Measurements from ENCODE around the gene SPTBN4.

The SPTBN4 gene

GRCh38 chr19:40594657-40595091 lies 127.9 kb downstream of the SPTBN4 start:
- TF ChIP-seq CTCF (IDR thresholded peaks at IDR 0.05; ENCODE audit: low read depth, low read length, missing control alignments), result no peak
- DNase-seq (ENCODE audit: low read depth), result no peak
- no peak overlapping the region for H3K4me3 ChIP-seq (ENCODE audit: low read depth, low read length)
- in situ Hi-C loops (cut with HindIII; ENCODE audit: low sequenced_read_pairs), result loop anchor here (5.0 kb wide), 1 partner anchor 43 kb away; no protein-coding TSS in a partner anchor

- no peak for DNase-seq (ENCODE audit: low read depth)
- peak overlapping the region; percentile 43 for H3K4me3 ChIP-seq (ENCODE audit: low read depth, low read length)
- no peak for TF ChIP-seq CTCF (IDR thresholded peaks at IDR 0.05; ENCODE audit: low read depth, low read length, missing control alignments)
- in situ Hi-C loops (cut with HindIII; ENCODE audit: low sequenced_read_pairs), result loop anchor here (5.0 kb wide), 1 partner anchor 41 kb away; no protein-coding TSS in a partner anchor
Measured at GRCh38 chr19:40596608-40597328, 130.0 kb downstream of the SPTBN4 start.

- TF ChIP-seq CTCF (IDR thresholded peaks at IDR 0.05; ENCODE audit: low read depth, low read length, missing control alignments), result no peak
- DNase-seq (ENCODE audit: low read depth), result no peak
- peak overlapping the region; percentile 43 for H3K4me3 ChIP-seq (ENCODE audit: low read depth, low read length)
- in situ Hi-C loops (cut with HindIII; ENCODE audit: low sequenced_read_pairs), result loop anchor here (5.0 kb wide), 1 partner anchor 40 kb away; no protein-coding TSS in a partner anchor
Measured at GRCh38 chr19:40597329-40597838, 130.6 kb downstream of the SPTBN4 start.

GRCh38 chr19:40598121-40598917 lies 131.5 kb downstream of the SPTBN4 start:
- peak overlapping the region; percentile 43 for H3K4me3 ChIP-seq (ENCODE audit: low read depth, low read length)
- TF ChIP-seq CTCF (IDR thresholded peaks at IDR 0.05; ENCODE audit: low read depth, low read length, missing control alignments), result peak; percentile 98
- in situ Hi-C loops (cut with HindIII; ENCODE audit: low sequenced_read_pairs), result loop anchor here (5.0 kb wide), 1 partner anchor 39 kb away; no protein-coding TSS in a partner anchor
- peak; percentile 72 for DNase-seq (ENCODE audit: low read depth)

- no peak for DNase-seq (ENCODE audit: low read depth)
- no peak overlapping the region for H3K4me3 ChIP-seq (ENCODE audit: low read depth, low read length)
- TF ChIP-seq CTCF (IDR thresholded peaks at IDR 0.05; ENCODE audit: low read depth, low read length, missing control alignments), result no peak
- in situ Hi-C loops (cut with HindIII; ENCODE audit: low sequenced_read_pairs), result loop anchor here (5.0 kb wide), 1 partner anchor 38 kb away; no protein-coding TSS in a partner anchor
Measured at GRCh38 chr19:40598918-40599307, 132.1 kb downstream of the SPTBN4 start.

GRCh38 chr19:40599331-40599901 lies 132.6 kb downstream of the SPTBN4 start:
- no peak for DNase-seq (ENCODE audit: low read depth)
- no peak for TF ChIP-seq CTCF (IDR thresholded peaks at IDR 0.05; ENCODE audit: low read depth, low read length, missing control alignments)
- no peak overlapping the region for H3K4me3 ChIP-seq (ENCODE audit: low read depth, low read length)
- in situ Hi-C loops (cut with HindIII; ENCODE audit: low sequenced_read_pairs), result loop anchor here (5.0 kb wide), 1 partner anchor 38 kb away; no protein-coding TSS in a partner anchor

Data from astrocyte of the cerebellum (primary cell).